ENCODE data around the gene BCAS3. TPM values are rescaled to one million over a fixed set of nuclear protein-coding genes. Genes with fewer than 3 reads are reported as not detected.

The BCAS3 gene
- total and polyA plus RNA-seq, 2 experiments from 2014 or later: 18.0 to 20.2 TPM

DNA sequence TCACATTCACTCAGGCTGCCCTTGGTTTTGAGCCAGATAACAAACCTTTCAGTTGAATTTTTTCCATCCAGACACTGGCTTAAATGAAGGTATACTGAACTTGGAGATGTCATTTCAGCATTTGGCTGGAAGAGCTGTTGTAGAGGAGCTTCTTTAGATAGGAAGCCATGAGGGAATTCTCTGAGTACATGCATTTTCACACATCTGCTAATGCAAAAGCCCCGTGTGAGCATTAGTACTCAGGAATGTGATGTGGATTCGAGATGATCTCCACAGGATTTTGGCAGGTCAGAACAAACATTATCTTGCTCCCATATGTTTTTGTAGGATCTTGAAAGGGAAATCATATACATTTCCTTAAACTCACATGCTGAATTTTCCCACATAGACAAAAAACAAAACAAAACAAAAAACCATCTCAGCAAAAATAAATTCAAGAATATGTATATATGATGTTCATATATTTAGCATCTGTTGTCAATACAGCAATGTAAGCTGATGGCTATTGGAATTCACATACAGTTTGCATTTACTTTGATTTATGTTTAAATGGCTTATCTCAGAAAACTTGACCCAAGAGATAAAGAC lies 444.8 kb downstream of the BCAS3 start:
- Histone ChIP-seq H3K9ac (no peak overlapping the region), H3K27ac (no peak overlapping the region), H3K4me2 (ENCODE audit: unreplicated experiment) (no peak overlapping the region), H2AFZ (no peak overlapping the region), H3K9me2 (ENCODE audit: insufficient read depth) (no peaks in the 10 kb centered on the region), H3K4me3 (no peak overlapping the region), H3K27me3 (replicated peaks; ENCODE audit: insufficient read depth) (no peaks in the 10 kb centered on the region), H3F3A (ENCODE audit: insufficient read depth) (peaks cover 3% of the 10 kb centered on the region; the same call in 1 of the 2 replicates), H3K9me3 (ENCODE audit: low read depth) (no peaks in the 10 kb centered on the region), H3K79me2 (ENCODE audit: insufficient read depth) (no peaks in the 10 kb centered on the region), H3K36me3 (ENCODE audit: low read depth) (no peaks in the 10 kb centered on the region), H3K4me1 (ENCODE audit: insufficient read depth) (peaks cover under 1% of the 10 kb centered on the region; the same call in 1 of the 2 replicates), H4K20me1 (ENCODE audit: insufficient read depth) (no peaks in the 10 kb centered on the region)
- no peak for DNase-seq
- 53% methylated on average over 2 of the region's 2 CpGs for WGBS, 2 experiments (ENCODE audit: low coverage in 1 of 2, low lambda C conversion rate in 2 of 2, missing lambda C conversion rate in 2 of 2)
- no peak for TF ChIP-seq EZH2phosphoT487 (IDR thresholded peaks at IDR 0.05; ENCODE audit: insufficient read depth, low read depth)
- no peak for TF ChIP-seq EZH2 (IDR thresholded peaks at IDR 0.05; ENCODE audit: insufficient read depth, poor library complexity, severe bottlenecking)
- in situ Hi-C loops (cut with MboI): no loop called here

DNA sequence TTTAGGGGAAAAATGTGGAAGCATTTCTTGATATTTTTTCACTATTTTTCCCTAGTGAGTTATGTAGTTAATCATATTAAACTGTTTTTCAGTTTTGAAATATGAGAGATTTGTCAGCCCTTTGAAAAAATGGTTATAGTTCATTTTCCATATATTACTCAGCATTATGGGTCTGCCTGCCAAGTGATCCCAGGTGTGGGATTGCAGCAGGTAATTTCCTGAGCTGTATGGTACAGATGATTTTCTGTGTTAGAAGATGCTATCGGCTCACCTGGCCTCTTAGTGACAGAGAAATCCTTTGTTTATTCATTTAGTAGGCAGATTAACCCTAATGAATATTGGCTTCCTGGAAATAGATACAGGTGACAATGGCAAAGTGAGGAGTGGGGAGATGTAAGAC lies 446.9 kb downstream of the BCAS3 start:
- whole genome bisulfite sequencing, 2 experiments (ENCODE audit: low coverage in 1 of 2, low lambda C conversion rate in 2 of 2, missing lambda C conversion rate in 2 of 2): 96% methylated on average over 1 of the region's 1 CpG
- H3K79me2 ChIP-seq (ENCODE audit: insufficient read depth): no peaks in the 10 kb centered on the region
- in situ Hi-C loops (cut with MboI): no loop called here

GRCh38 chr17:61126473-61127249 lies 449.0 kb downstream of the BCAS3 start:
- Histone ChIP-seq H2AFZ (no peak overlapping the region), H3K4me1 (ENCODE audit: insufficient read depth) (peaks cover 19% of the 10 kb centered on the region), H3K79me2 (ENCODE audit: insufficient read depth) (no peaks in the 10 kb centered on the region), H3K9me2 (ENCODE audit: insufficient read depth) (no peaks in the 10 kb centered on the region), H3K4me3 (no peak overlapping the region), H4K20me1 (ENCODE audit: insufficient read depth) (no peaks in the 10 kb centered on the region), H3K27ac (no peak overlapping the region), H3K27me3 (replicated peaks; ENCODE audit: insufficient read depth) (no peaks in the 10 kb centered on the region), H3K36me3 (ENCODE audit: low read depth) (no peaks in the 10 kb centered on the region), H3K4me2 (ENCODE audit: unreplicated experiment) (no peak overlapping the region), H3K9me3 (ENCODE audit: low read depth) (no peaks in the 10 kb centered on the region), H3F3A (ENCODE audit: insufficient read depth) (peaks cover 28% of the 10 kb centered on the region), H3K9ac (no peak overlapping the region)
- 97% methylated on average over 11 of the region's 11 CpGs for WGBS, 2 experiments (ENCODE audit: low coverage in 1 of 2, low lambda C conversion rate in 2 of 2, missing lambda C conversion rate in 2 of 2)
- in situ Hi-C loops (cut with MboI): no loop called here
- DNase-seq: no peak
- TF ChIP-seq EZH2 (IDR thresholded peaks at IDR 0.05; ENCODE audit: insufficient read depth, poor library complexity, severe bottlenecking) (no peak), EZH2phosphoT487 (IDR thresholded peaks at IDR 0.05; ENCODE audit: insufficient read depth, low read depth) (no peak)

More for the DNA sequence above, 446.9 kb downstream of the BCAS3 start:
- Histone ChIP-seq H3F3A (ENCODE audit: insufficient read depth) (peaks cover 24% of the 10 kb centered on the region), H3K36me3 (ENCODE audit: low read depth) (no peaks in the 10 kb centered on the region), H3K9ac (no peak overlapping the region), H3K27ac (no peak overlapping the region), H3K4me1 (ENCODE audit: insufficient read depth) (peaks cover 19% of the 10 kb centered on the region), H3K4me2 (ENCODE audit: unreplicated experiment) (no peak overlapping the region), H3K9me3 (ENCODE audit: low read depth) (no peaks in the 10 kb centered on the region), H2AFZ (no peak overlapping the region), H3K27me3 (replicated peaks; ENCODE audit: insufficient read depth) (no peaks in the 10 kb centered on the region), H3K9me2 (ENCODE audit: insufficient read depth) (no peaks in the 10 kb centered on the region), H3K4me3 (no peak overlapping the region), H4K20me1 (ENCODE audit: insufficient read depth) (no peaks in the 10 kb centered on the region)
- TF ChIP-seq EZH2 (IDR thresholded peaks at IDR 0.05; ENCODE audit: insufficient read depth, poor library complexity, severe bottlenecking) (no peak), EZH2phosphoT487 (IDR thresholded peaks at IDR 0.05; ENCODE audit: insufficient read depth, low read depth) (no peak)
- no peak for DNase-seq

DNA sequence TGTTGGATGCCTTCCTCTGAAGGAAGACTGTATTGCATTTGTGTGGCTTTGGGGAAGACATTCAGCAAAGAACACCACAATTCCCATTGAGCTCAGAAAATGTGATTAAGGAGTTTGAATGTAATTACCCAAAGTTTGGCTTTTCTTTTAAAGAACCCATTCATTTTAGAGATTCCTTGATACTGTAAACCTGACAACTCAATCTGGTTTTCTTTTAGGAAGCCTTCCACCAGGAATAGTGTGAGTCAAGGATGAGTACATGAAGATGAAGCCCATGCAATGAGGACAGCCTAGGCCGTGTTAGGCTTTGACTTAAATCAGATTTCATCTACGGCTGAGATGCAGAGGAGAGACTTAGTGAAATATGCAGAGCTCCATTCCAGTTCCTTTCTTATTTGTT lies 450.3 kb downstream of the BCAS3 start:
- Histone ChIP-seq H3K9me2 (ENCODE audit: insufficient read depth) (no peaks in the 10 kb centered on the region), H3K4me1 (ENCODE audit: insufficient read depth) (peaks cover 19% of the 10 kb centered on the region), H4K20me1 (ENCODE audit: insufficient read depth) (no peaks in the 10 kb centered on the region), H2AFZ (peak overlapping the region; percentile 64), H3K36me3 (ENCODE audit: low read depth) (no peaks in the 10 kb centered on the region), H3K27ac (peak overlapping the region; percentile 63), H3F3A (ENCODE audit: insufficient read depth) (peaks cover 28% of the 10 kb centered on the region), H3K9me3 (ENCODE audit: low read depth) (no peaks in the 10 kb centered on the region), H3K4me3 (peak overlapping the region; percentile 46; the same call in 1 of the 2 replicates), H3K4me2 (ENCODE audit: unreplicated experiment) (peak overlapping the region; percentile 71), H3K79me2 (ENCODE audit: insufficient read depth) (no peaks in the 10 kb centered on the region), H3K9ac (peak overlapping the region; percentile 46), H3K27me3 (replicated peaks; ENCODE audit: insufficient read depth) (no peaks in the 10 kb centered on the region)
- DNase-seq: peak; percentile 72
- TF ChIP-seq EZH2phosphoT487 (IDR thresholded peaks at IDR 0.05; ENCODE audit: insufficient read depth, low read depth): no peak
- TF ChIP-seq EZH2 (IDR thresholded peaks at IDR 0.05; ENCODE audit: insufficient read depth, poor library complexity, severe bottlenecking): no peak
- WGBS, 2 experiments (ENCODE audit: low coverage in 1 of 2, low lambda C conversion rate in 2 of 2, missing lambda C conversion rate in 2 of 2): 22 to 37% methylated on average over 2 of the region's 2 CpGs
- in situ Hi-C loops (cut with MboI): no loop called here
